ENCODE measurements around the gene PEX26.

DNA sequence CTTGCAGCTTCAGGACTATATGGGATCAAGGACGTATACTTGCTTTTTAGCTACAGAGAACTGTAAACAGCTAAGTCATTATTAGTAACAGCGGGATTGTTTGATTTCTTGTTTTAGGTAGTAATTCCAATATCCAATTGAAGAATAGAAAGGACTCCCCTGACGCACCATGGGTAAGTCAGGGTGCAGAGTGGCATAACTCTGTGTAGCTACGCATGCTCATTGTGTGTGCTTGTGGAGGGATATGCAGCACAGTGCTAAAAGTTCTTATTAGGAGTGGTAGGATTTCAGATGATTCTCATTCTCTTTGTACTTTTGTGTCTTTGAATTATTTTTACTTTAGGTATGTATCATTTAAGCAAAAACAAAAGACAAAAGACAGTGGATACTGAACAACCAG lies 7.7 kb upstream of the PEX26 start:
- TF ChIP-seq, protein P1, sequence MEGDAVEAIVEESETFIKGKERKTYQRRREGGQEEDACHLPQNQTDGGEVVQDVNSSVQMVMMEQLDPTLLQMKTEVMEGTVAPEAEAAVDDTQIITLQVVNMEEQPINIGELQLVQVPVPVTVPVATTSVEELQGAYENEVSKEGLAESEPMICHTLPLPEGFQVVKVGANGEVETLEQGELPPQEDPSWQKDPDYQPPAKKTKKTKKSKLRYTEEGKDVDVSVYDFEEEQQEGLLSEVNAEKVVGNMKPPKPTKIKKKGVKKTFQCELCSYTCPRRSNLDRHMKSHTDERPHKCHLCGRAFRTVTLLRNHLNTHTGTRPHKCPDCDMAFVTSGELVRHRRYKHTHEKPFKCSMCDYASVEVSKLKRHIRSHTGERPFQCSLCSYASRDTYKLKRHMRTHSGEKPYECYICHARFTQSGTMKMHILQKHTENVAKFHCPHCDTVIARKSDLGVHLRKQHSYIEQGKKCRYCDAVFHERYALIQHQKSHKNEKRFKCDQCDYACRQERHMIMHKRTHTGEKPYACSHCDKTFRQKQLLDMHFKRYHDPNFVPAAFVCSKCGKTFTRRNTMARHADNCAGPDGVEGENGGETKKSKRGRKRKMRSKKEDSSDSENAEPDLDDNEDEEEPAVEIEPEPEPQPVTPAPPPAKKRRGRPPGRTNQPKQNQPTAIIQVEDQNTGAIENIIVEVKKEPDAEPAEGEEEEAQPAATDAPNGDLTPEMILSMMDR (IDR thresholded peaks at IDR 0.05) = no peak
- TF ChIP-seq POLR2A (IDR thresholded peaks at IDR 0.05) = no peak

All from lower leg skin (tissue), 3 donors.